ENCODE results near the gene AKR1B15.

GRCh38 chr7:134534633-134535032 lies 14.3 kb upstream of the AKR1B15 start:
- TF ChIP-seq CTCF (optimal IDR thresholded peaks at IDR 0.05 in 1 of 3, IDR thresholded peaks at IDR 0.05 in 1 of 3, conservative IDR thresholded peaks at IDR 0.05 in 1 of 3; ENCODE audit: extremely low read depth in 1 of 3, insufficient read depth in 2 of 3, low read length in 3 of 3) (no peak), EZH2 (IDR thresholded peaks at IDR 0.05; ENCODE audit: low read length) (no peak)

Data from keratinocyte (primary cell).